ENCODE data around the gene SLC35F5. TPM values are rescaled to one million over a fixed set of nuclear protein-coding genes. Genes with fewer than 3 reads are reported as not detected.
"Not testable (repeated sequence)": the region's sequence is repeated elsewhere in the genome, so short reads cannot be mapped to it uniquely, and the experiment has no call there.

SLC35F5 gene
- total RNA-seq, 1 donor from 2014 or later, result 30.6 TPM

DNA sequence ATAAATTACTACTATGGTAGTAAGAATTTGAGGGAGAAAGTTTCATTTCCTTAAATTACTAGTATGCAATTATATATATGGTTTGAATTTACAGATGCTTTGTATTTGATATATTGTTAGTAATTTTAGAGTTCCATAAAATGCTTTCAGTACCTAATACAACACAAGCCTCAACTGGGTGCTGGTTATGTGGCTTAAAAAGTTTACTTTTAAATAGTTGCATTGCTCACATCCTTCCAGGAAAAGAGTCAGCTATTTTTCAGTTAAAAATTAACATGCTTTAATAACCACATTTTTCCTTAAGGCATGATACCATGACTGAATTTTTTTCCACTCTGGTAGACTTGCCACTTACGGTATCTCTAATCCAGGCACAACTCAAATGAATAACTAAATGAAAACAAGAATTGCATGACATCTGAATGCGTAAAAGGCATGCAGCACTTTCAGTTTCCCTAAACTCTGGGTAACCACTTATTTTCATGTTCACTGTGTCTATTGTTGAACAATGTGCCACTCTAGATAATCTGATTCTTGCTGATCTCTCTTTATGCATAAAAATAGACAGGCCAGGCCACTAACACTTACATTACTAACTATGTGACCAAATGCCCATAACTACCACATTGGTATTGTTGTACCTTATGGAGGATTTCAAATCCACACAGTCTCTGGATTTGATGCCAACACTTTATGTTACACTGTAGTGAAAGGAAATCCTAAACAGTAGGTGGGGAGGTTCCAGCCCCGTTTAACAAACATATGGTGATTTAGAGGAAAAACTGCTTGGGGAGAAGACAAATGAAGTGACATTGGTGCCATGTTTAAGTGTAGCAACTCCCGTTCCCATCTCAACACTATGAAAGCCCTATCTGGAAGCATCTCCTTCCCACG is 35.5 kb upstream of the SLC35F5 start:
- Mint-ChIP-seq H3K4me3 (no peak overlapping the region), H3K27me3 (ENCODE audit: low read depth) (peaks cover 5% of the 10 kb centered on the region), H3K36me3 (ENCODE audit: low read depth) (no peaks in the 10 kb centered on the region), H3K9me3 (no peaks in the 10 kb centered on the region), H3K27ac (ENCODE audit: unreplicated experiment) (no peak overlapping the region), H3K4me1 (no peaks in the 10 kb centered on the region)
- DNase-seq (ENCODE audit: low read depth, low spot score), result no peak
- TF ChIP-seq CTCF (conservative IDR thresholded peaks at IDR 0.05), result no peak

- no peak for TF ChIP-seq CTCF (conservative IDR thresholded peaks at IDR 0.05)
- no peaks in the 10 kb centered on the region for H3K4me1 Mint-ChIP-seq
- H3K4me3 Mint-ChIP-seq, result no peak overlapping the region
- DNase-seq (ENCODE audit: low read depth, low spot score), result no peak
- peaks cover 5% of the 10 kb centered on the region for H3K27me3 Mint-ChIP-seq (ENCODE audit: low read depth)
- H3K36me3 Mint-ChIP-seq (ENCODE audit: low read depth), result no peaks in the 10 kb centered on the region
- no peaks in the 10 kb centered on the region for H3K9me3 Mint-ChIP-seq
- H3K27ac Mint-ChIP-seq (ENCODE audit: unreplicated experiment), result no peak overlapping the region
These were observed 28.6 kb upstream of the SLC35F5 start for GRCh38 chr2:113784823-113785744.

GRCh38 chr2:113780472-113780871 is 24.0 kb upstream of the SLC35F5 start:
- Mint-ChIP-seq H3K27ac (ENCODE audit: unreplicated experiment) (no peak overlapping the region), H3K36me3 (ENCODE audit: low read depth) (no peaks in the 10 kb centered on the region), H3K4me1 (no peaks in the 10 kb centered on the region), H3K4me3 (no peak overlapping the region), H3K9me3 (no peaks in the 10 kb centered on the region), H3K27me3 (ENCODE audit: low read depth) (peaks cover 5% of the 10 kb centered on the region)
- TF ChIP-seq CTCF (conservative IDR thresholded peaks at IDR 0.05), result no peak
- DNase-seq (ENCODE audit: low read depth, low spot score), result no peak

- TF ChIP-seq CTCF (conservative IDR thresholded peaks at IDR 0.05), result no peak
These were observed 20.9 kb upstream of the SLC35F5 start for GRCh38 chr2:113777371-113777770.

GRCh38 chr2:113776949-113777348 is 20.5 kb upstream of the SLC35F5 start:
- no peaks in the 10 kb centered on the region for H3K4me1 Mint-ChIP-seq
- H3K27ac Mint-ChIP-seq (ENCODE audit: unreplicated experiment), result no peak overlapping the region
- no peak overlapping the region for H3K4me3 Mint-ChIP-seq
- H3K36me3 Mint-ChIP-seq (ENCODE audit: low read depth), result no peaks in the 10 kb centered on the region
- no peaks in the 10 kb centered on the region for H3K9me3 Mint-ChIP-seq
- no peak for DNase-seq (ENCODE audit: low read depth, low spot score)
- H3K27me3 Mint-ChIP-seq (ENCODE audit: low read depth), result no peaks in the 10 kb centered on the region
- no peak for TF ChIP-seq CTCF (conservative IDR thresholded peaks at IDR 0.05)

More at GRCh38 chr2:113777371-113777770, 20.9 kb upstream of the SLC35F5 start:
- DNase-seq (ENCODE audit: low read depth, low spot score), result no peak
- Mint-ChIP-seq H3K4me1 (no peaks in the 10 kb centered on the region), H3K36me3 (ENCODE audit: low read depth) (no peaks in the 10 kb centered on the region), H3K27ac (ENCODE audit: unreplicated experiment) (no peak overlapping the region), H3K4me3 (no peak overlapping the region), H3K27me3 (ENCODE audit: low read depth) (no peaks in the 10 kb centered on the region), H3K9me3 (no peaks in the 10 kb centered on the region)

DNA sequence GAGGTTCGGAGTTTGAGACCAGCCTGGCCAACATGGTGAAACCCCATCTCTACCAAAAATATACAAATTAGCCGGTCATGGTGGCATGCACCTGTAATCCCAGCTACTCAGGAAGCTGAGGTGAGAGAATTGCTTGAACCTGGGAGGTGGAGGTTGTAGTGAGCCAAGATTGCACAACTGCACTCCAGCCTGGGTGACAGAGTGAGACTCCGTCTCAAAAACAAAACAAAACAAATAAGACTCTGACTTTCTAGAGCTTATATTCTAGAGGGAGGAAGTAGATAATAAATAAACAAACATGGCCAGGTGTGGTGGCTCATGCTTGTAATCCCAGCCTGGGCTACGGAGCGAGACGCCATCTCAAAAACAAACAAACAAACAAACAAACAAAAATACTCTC is 18.2 kb upstream of the SLC35F5 start:
- H3K4me1 Mint-ChIP-seq; H3K27me3 Mint-ChIP-seq (ENCODE audit: low read depth); H3K4me3 Mint-ChIP-seq; H3K27ac Mint-ChIP-seq (ENCODE audit: unreplicated experiment); H3K36me3 Mint-ChIP-seq (ENCODE audit: low read depth); DNase-seq (ENCODE audit: low read depth, low spot score); H3K9me3 Mint-ChIP-seq: not testable (repeated sequence)
